ENCODE measurements around the gene CA14. TPM values are rescaled to one million over a fixed set of nuclear protein-coding genes. Genes with fewer than 3 reads are reported as not detected.

Gene CA14
- total and polyA plus RNA-seq, 9 of the 15 experiments (the other 6 are each of a cell fraction or from before 2014, with no cell fraction given), result 0.13 to 0.57 (median 0.26) TPM; not detected in 1

DNA sequence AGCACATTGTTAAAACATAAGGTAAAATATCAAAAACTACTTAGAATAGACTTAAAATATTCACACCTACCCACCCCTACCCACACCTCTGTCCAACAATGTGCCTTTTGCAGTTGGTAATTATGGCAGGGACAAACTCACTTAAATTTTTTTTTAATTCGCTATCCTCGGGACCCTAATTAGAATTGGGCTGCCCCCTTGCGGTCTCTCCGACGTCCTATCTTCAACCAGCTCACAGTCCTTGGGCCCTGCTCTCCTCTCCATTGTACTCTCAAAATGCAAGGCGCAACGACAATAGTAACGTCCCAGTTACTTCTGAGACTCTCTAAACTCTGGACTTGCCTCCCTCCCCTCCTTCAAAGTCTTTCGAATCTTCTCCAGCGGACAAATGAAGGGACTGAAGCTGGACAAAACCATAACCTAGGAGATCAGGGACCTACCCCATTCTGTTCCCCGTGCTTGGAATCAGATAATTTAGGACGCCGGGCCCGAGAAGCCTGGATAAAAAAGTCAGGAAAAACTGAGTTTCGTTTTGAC lies 23.7 kb downstream of the CA14 start (continued):
- TF ChIP-seq, protein P1, sequence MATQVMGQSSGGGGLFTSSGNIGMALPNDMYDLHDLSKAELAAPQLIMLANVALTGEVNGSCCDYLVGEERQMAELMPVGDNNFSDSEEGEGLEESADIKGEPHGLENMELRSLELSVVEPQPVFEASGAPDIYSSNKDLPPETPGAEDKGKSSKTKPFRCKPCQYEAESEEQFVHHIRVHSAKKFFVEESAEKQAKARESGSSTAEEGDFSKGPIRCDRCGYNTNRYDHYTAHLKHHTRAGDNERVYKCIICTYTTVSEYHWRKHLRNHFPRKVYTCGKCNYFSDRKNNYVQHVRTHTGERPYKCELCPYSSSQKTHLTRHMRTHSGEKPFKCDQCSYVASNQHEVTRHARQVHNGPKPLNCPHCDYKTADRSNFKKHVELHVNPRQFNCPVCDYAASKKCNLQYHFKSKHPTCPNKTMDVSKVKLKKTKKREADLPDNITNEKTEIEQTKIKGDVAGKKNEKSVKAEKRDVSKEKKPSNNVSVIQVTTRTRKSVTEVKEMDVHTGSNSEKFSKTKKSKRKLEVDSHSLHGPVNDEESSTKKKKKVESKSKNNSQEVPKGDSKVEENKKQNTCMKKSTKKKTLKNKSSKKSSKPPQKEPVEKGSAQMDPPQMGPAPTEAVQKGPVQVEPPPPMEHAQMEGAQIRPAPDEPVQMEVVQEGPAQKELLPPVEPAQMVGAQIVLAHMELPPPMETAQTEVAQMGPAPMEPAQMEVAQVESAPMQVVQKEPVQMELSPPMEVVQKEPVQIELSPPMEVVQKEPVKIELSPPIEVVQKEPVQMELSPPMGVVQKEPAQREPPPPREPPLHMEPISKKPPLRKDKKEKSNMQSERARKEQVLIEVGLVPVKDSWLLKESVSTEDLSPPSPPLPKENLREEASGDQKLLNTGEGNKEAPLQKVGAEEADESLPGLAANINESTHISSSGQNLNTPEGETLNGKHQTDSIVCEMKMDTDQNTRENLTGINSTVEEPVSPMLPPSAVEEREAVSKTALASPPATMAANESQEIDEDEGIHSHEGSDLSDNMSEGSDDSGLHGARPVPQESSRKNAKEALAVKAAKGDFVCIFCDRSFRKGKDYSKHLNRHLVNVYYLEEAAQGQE (IDR thresholded peaks at IDR 0.05; ENCODE audit: borderline replicate concordance), result peak; percentile 69; the same call in 1 of the 2 replicates
- TF ChIP-seq, protein P1 (CRISPR knock-in tag; IDR thresholded peaks at IDR 0.05; ENCODE audit: low read depth), result no peak
- TF ChIP-seq CBX5 (IDR thresholded peaks at IDR 0.05; ENCODE audit: borderline replicate concordance, low read depth), result no peak
- no peak for TF ChIP-seq ASH1L (IDR thresholded peaks at IDR 0.05; ENCODE audit: borderline replicate concordance, low read depth, partially characterized antibody)
- TF ChIP-seq ZNF431 (CRISPR knock-in tag; IDR thresholded peaks at IDR 0.05), result no peak
- TF ChIP-seq NCOA6 (IDR thresholded peaks at IDR 0.05), result no peak
- 0 out of 2 replicates have a peak, but pooled peaks have one; percentile 15 for TF ChIP-seq ARID2 (IDR thresholded peaks at IDR 0.05)
- no peak for TF ChIP-seq TAF15 (IDR thresholded peaks at IDR 0.05; ENCODE audit: low read depth, low read length)
- TF ChIP-seq, protein P2, sequence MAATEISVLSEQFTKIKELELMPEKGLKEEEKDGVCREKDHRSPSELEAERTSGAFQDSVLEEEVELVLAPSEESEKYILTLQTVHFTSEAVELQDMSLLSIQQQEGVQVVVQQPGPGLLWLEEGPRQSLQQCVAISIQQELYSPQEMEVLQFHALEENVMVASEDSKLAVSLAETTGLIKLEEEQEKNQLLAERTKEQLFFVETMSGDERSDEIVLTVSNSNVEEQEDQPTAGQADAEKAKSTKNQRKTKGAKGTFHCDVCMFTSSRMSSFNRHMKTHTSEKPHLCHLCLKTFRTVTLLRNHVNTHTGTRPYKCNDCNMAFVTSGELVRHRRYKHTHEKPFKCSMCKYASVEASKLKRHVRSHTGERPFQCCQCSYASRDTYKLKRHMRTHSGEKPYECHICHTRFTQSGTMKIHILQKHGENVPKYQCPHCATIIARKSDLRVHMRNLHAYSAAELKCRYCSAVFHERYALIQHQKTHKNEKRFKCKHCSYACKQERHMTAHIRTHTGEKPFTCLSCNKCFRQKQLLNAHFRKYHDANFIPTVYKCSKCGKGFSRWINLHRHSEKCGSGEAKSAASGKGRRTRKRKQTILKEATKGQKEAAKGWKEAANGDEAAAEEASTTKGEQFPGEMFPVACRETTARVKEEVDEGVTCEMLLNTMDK (IDR thresholded peaks at IDR 0.05; ENCODE audit: borderline replicate concordance, insufficient read depth, low read depth, low read length, poor library complexity, severe bottlenecking), result peak; percentile 78
- TF ChIP-seq, protein P3, sequence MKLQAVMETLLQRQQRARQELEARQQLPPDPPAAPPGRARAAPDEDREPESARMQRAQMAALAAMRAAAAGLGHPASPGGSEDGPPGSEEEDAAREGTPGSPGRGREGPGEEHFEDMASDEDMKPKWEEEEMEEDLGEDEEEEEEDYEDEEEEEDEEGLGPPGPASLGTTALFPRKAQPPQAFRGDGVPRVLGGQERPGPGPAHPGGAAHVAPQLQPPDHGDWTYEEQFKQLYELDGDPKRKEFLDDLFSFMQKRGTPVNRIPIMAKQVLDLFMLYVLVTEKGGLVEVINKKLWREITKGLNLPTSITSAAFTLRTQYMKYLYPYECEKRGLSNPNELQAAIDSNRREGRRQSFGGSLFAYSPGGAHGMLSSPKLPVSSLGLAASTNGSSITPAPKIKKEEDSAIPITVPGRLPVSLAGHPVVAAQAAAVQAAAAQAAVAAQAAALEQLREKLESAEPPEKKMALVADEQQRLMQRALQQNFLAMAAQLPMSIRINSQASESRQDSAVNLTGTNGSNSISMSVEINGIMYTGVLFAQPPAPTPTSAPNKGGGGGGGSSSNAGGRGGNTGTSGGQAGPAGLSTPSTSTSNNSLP (IDR thresholded peaks at IDR 0.05; ENCODE audit: borderline replicate concordance, low read depth, low read length), result peak; percentile 71; the same call in 1 of the 2 replicates
- TF ChIP-seq NBN (IDR thresholded peaks at IDR 0.05; ENCODE audit: low read depth), result no peak
- TF ChIP-seq NFIC (IDR thresholded peaks at IDR 0.05), result no peak
- no peak for TF ChIP-seq TRIM28 (IDR thresholded peaks at IDR 0.05)
- TF ChIP-seq RBBP5 (IDR thresholded peaks at IDR 0.05; ENCODE audit: borderline replicate concordance, insufficient read depth, low read length, poor library complexity, severe bottlenecking), result no peak
- TF ChIP-seq SNIP1 (IDR thresholded peaks at IDR 0.05; ENCODE audit: low read depth), result no peak
- TF ChIP-seq, protein P4, sequence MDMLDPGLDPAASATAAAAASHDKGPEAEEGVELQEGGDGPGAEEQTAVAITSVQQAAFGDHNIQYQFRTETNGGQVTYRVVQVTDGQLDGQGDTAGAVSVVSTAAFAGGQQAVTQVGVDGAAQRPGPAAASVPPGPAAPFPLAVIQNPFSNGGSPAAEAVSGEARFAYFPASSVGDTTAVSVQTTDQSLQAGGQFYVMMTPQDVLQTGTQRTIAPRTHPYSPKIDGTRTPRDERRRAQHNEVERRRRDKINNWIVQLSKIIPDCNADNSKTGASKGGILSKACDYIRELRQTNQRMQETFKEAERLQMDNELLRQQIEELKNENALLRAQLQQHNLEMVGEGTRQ (CRISPR knock-in tag; IDR thresholded peaks at IDR 0.05), result no peak

Measured in K562 (cell line).